H1 (cell line): ENCODE measurements around the gene TMEM181. TPM values are rescaled to one million over a fixed set of nuclear protein-coding genes. Genes with fewer than 3 reads are reported as not detected.

ENCODE experiments used
- CTCF ChIA-PET: fragments of 300-600 bp; sonication (Branson Sonifier 250); formaldehyde crosslinking; loops from one replicate; lab custom pipeline; 2021; ENCODE audit not compliant: partially characterized antibody; lab: Charles Lee
- POLR2A ChIA-PET: fragments of 300-600 bp; sonication (Branson Sonifier 250); formaldehyde crosslinking; loops from one replicate; lab custom pipeline; 2021; ENCODE audit warnings: inconsistent platforms; ENCODE audit not compliant: partially characterized antibody; lab: Charles Lee
- DNase-seq, 2 experiments: peaks; one replicate each; pipeline versions ENCODE4 v3.0.0 to v3.0.0-alpha.2; 2010 to 2022; ENCODE audit warnings: low spot score in 2 of 2, low read depth in 1 of 2, mixed read lengths in 1 of 2
- FAIRE-seq: peaks from 2 replicates; lab custom pipeline; 2011; peaks lifted over from hg19 to GRCh38; lab: Jason Lieb, UNC
- H2AFZ ChIP-seq: 2 replicates; pipeline ENCODE4 v1.8.1; 2012; ENCODE audit warnings: low read length, inconsistent platforms
- H2AK5ac ChIP-seq: 2 replicates; pipeline ENCODE4 v1.6.1; 2013; ENCODE audit warnings: low read depth, low read length
- H2BK120ac ChIP-seq: replicated peaks from 2 replicates; pipeline ENCODE3; 2013; ENCODE audit warnings: low read depth, low read length, inconsistent platforms
- H2BK12ac ChIP-seq: 2 replicates; pipeline ENCODE4 v1.6.1; 2013; ENCODE audit warnings: low read depth, low read length
- H2BK15ac ChIP-seq: 2 replicates; pipeline ENCODE4 v1.6.1; 2013; ENCODE audit warnings: low read length
- H2BK20ac ChIP-seq: 2 replicates; pipeline ENCODE4 v1.6.1; 2013; ENCODE audit warnings: low read length
- H2BK5ac ChIP-seq: 2 replicates; pipeline ENCODE4 v1.6.1; 2013; ENCODE audit warnings: low read depth, low read length
- H3K14ac ChIP-seq: 2 replicates; pipeline ENCODE4 v1.6.1; 2013; ENCODE audit warnings: inconsistent platforms; ENCODE audit not compliant: insufficient read length
- H3K18ac ChIP-seq: 2 replicates; pipeline ENCODE4 v1.6.1; 2013; ENCODE audit warnings: low read length; ENCODE audit errors: extremely low read depth
- H3K23ac ChIP-seq: 2 replicates; pipeline ENCODE4 v1.6.1; 2013; ENCODE audit warnings: inconsistent platforms; ENCODE audit not compliant: insufficient read length
- H3K23me2 ChIP-seq: 2 replicates; pipeline ENCODE4 v1.6.1; 2013; ENCODE audit warnings: low read depth, low read length
- H3K27ac ChIP-seq: 2 replicates; pipeline ENCODE4 v1.6.1; 2011; ENCODE audit warnings: low read depth, low read length, inconsistent platforms
- H3K27me3 ChIP-seq, 4 experiments: replicated peaks in 1 of 4; 1 replicate in 1 of 4; 2 replicates in 3 of 4; pipeline versions ENCODE4 v1.6.1 to v1.8.1; 2011 to 2013; ENCODE audit warnings: low read length in 3 of 4, mild to moderate bottlenecking in 3 of 4, inconsistent platforms in 2 of 4, mixed read lengths in 2 of 4, moderate library complexity in 1 of 4; ENCODE audit not compliant: control insufficient read depth in 3 of 4, insufficient read depth in 3 of 4; ENCODE audit errors: extremely low read depth in 1 of 4
- H3K36me3 ChIP-seq, 4 experiments: 2 replicates each; pipeline versions ENCODE4 v1.6.1 to v1.8.1; 2011 to 2013; ENCODE audit warnings: mild to moderate bottlenecking in 4 of 4, low read length in 3 of 4, moderate library complexity in 2 of 4, control low read depth in 1 of 4, inconsistent platforms in 1 of 4; ENCODE audit not compliant: insufficient read depth in 4 of 4, control insufficient read depth in 2 of 4
- H3K4ac ChIP-seq: replicated peaks from 2 replicates; pipeline ENCODE3; 2013; ENCODE audit warnings: low read length, low read depth, mixed read lengths, inconsistent platforms; ENCODE audit not compliant: insufficient read length
- H3K4me1 ChIP-seq, 4 experiments: replicated peaks in 1 of 4; 1 replicate in 1 of 4; 2 replicates in 3 of 4; pipeline versions ENCODE4 v1.6.1 to v1.8.1; 2011 to 2013; ENCODE audit warnings: low read length in 3 of 4, inconsistent platforms in 2 of 4, mixed read lengths in 1 of 4; ENCODE audit not compliant: insufficient read depth in 4 of 4, control insufficient read depth in 3 of 4
- H3K4me2 ChIP-seq, 2 experiments: 2 replicates each; pipeline versions ENCODE4 v1.6.1 to v1.8.1; 2011 to 2013; ENCODE audit warnings: low read depth in 2 of 2, low read length in 2 of 2, control low read depth in 1 of 2, inconsistent platforms in 1 of 2, mild to moderate bottlenecking in 1 of 2; ENCODE audit not compliant: insufficient read depth in 1 of 2
- H3K4me3 ChIP-seq, 4 experiments: fragments of 200-600, 300-600 bp in 1 of 4; sonication (generic), shearing (Covaris generic), sonication (Bioruptor Twin) in 1 of 4; 2 replicates each; pipeline versions ENCODE4 v1.5.1 to v1.8.1; 2011 to 2016; ENCODE audit warnings: low read length in 4 of 4, low read depth in 3 of 4, control low read depth in 2 of 4, inconsistent platforms in 2 of 4, mild to moderate bottlenecking in 2 of 4, mixed read lengths in 1 of 4, moderate library complexity in 1 of 4; ENCODE audit not compliant: insufficient read depth in 2 of 4; ENCODE audit errors: extremely low read depth in 1 of 4
- H3K56ac ChIP-seq: replicated peaks from 2 replicates; pipeline ENCODE3; 2013; ENCODE audit warnings: low read depth, mild to moderate bottlenecking, mixed read lengths, low read length, inconsistent platforms; ENCODE audit not compliant: insufficient read length
- H3K79me1 ChIP-seq: 2 replicates; pipeline ENCODE4 v1.6.1; 2013; ENCODE audit warnings: low read depth, low read length, control low read depth
- H3K79me2 ChIP-seq, 2 experiments: 2 replicates each; pipeline versions ENCODE4 v1.6.1 to v1.8.1; 2012 to 2013; ENCODE audit warnings: low read length in 2 of 2, mild to moderate bottlenecking in 2 of 2, inconsistent platforms in 1 of 2; ENCODE audit not compliant: insufficient read depth in 2 of 2, control insufficient read depth in 1 of 2
- H3K9ac ChIP-seq, 4 experiments: replicated peaks in 1 of 4; 1 replicate in 1 of 4; 2 replicates in 3 of 4; pipeline versions ENCODE4 v1.6.1 to v1.8.1; 2011 to 2013; ENCODE audit warnings: low read depth in 3 of 4, low read length in 3 of 4, control low read depth in 2 of 4, mild to moderate bottlenecking in 2 of 4, moderate library complexity in 2 of 4, inconsistent platforms in 1 of 4; ENCODE audit errors: extremely low read depth in 1 of 4
- H3K9me3 ChIP-seq, 2 experiments: 2 replicates each; pipeline versions ENCODE4 v1.6.1 to v1.8.1; 2012 to 2013; ENCODE audit warnings: mild to moderate bottlenecking in 2 of 2, moderate library complexity in 2 of 2, control low read depth in 1 of 2, inconsistent platforms in 1 of 2, low read depth in 1 of 2, low read length in 1 of 2, mixed read lengths in 1 of 2; ENCODE audit not compliant: insufficient read depth in 2 of 2
- H4K20me1 ChIP-seq, 2 experiments: replicated peaks in 1 of 2; 2 replicates each; pipeline versions ENCODE3 to v1.8.1; 2011 to 2013; ENCODE audit warnings: inconsistent platforms in 2 of 2, low read length in 2 of 2, mild to moderate bottlenecking in 1 of 2; ENCODE audit not compliant: insufficient read depth in 2 of 2, control insufficient read depth in 1 of 2
- H4K5ac ChIP-seq: 2 replicates; pipeline ENCODE4 v1.6.1; 2013; ENCODE audit warnings: low read length, low read depth, mixed read lengths, inconsistent platforms; ENCODE audit not compliant: insufficient read length
- H4K8ac ChIP-seq: 2 replicates; pipeline ENCODE4 v1.8.0; 2013; ENCODE audit warnings: mild to moderate bottlenecking, moderate library complexity, low read length, inconsistent platforms; ENCODE audit not compliant: insufficient read depth; ENCODE audit errors: extremely low read depth
- H4K91ac ChIP-seq: replicated peaks from 2 replicates; pipeline ENCODE3; 2013; ENCODE audit warnings: low read length, mixed read lengths, inconsistent platforms; ENCODE audit not compliant: insufficient read length
- WGBS, 2 experiments: shearing (Covaris generic) in 1 of 2; methylation state at CpG; one replicate each; pipeline versions ENCODE4 v1.1.6 to v1.1.7; 2013 to 2015; ENCODE audit warnings: low lambda C conversion rate in 2 of 2, mixed read lengths in 2 of 2, inconsistent platforms in 1 of 2, low coverage in 1 of 2, missing lambda C conversion rate in 1 of 2; ENCODE audit not compliant: insufficient replicate concordance in 2 of 2, insufficient coverage in 1 of 2, insufficient read length in 1 of 2; ENCODE audit errors: extremely low coverage in 1 of 2, missing lambda C conversion rate in 1 of 2; 5-methylcytosine and 5-hydroxymethylcytosine counted together
- polyA plus RNA-seq, 7 experiments: library from polyadenylated mRNA; depleted of rRNA in 3 of 7; stranded (reverse) in 5 of 7; unstranded in 2 of 7; fragments of >200 nt in 5 of 7; fragments of 200-250 nt in 2 of 7; gene quantifications; 1 replicate in 5 of 7; 2 replicates in 1 of 7; 4 replicates in 1 of 7; pipeline versions ENCODE4 v1.2.1 to v1.2.3, GENCODE V29; 2011 to 2013; ENCODE audit warnings: missing spikeins in 2 of 7, mixed read lengths in 2 of 7
- total RNA-seq: library from RNA; stranded (reverse); fragmentation: NEBNext Ultra II Directional; extraction: Animal tissue kit (Norgen Biotek cat#: 25700); gene quantifications from 2 replicates; pipeline ENCODE4 v1.2.1, GENCODE V29; 2021

The TMEM181 gene
- total and polyA plus RNA-seq, 2 of the 8 experiments (the other 6 are each of a cell fraction or from before 2014, with no cell fraction given): 8.6 to 19.0 TPM

DNA sequence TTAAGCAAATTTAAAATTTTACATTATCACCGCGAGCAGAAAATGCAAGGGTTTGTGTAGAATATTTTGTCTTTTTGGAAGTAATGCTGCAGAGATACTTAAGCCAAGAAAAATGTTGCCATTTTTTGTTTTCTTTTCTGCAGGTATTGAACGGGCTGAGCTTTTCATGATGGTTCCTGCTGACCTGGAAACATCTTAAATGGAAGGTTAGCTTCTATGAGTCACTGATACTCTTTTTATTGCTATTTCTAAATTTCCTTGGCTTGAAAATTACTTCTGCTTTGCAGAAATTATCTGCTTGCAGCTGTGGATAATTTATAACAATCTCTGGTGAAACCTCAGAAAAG lies 102.7 kb downstream of the TMEM181 start:
- H3K4ac ChIP-seq: no peak overlapping the region
- no peaks in the 10 kb centered on the region for H3K36me3 ChIP-seq
- no peaks in the 10 kb centered on the region; a peak in 1 of 7 replicates for H3K27me3 ChIP-seq
- no peak for FAIRE-seq
- peaks cover 0 to 8% (median 4%) of the 10 kb centered on the region in 4 experiments; a peak in 4 of 7 replicates for H3K4me1 ChIP-seq
- WGBS, 2 experiments: 88% methylated on average over 3 of the region's 3 CpGs; no CpG with 5 or more reads in 1 of the 2 experiments
- H3K9me3 ChIP-seq: no peaks in the 10 kb centered on the region
- no peak overlapping the region for H2BK120ac ChIP-seq
- no peak overlapping the region for H3K56ac ChIP-seq
- H3K27ac ChIP-seq: no peak overlapping the region
- no peak overlapping the region for H4K8ac ChIP-seq
- no peaks in the 10 kb centered on the region for H4K20me1 ChIP-seq
- no peak overlapping the region for H4K91ac ChIP-seq
- POLR2A ChIA-PET: interaction anchor here (2.1 kb wide), 1 partner anchor 18 kb away, joined by 8 read pairs; the partner anchor contains the start of gene DYNLT1
- CTCF ChIA-PET: interaction anchor here (1.3 to 7.3 kb wide), 5 partner anchors 11 to 57 kb away, joined by 4 to 104 read pairs (median 39); partner anchors contain the start of gene SYTL3
- H3K23me2 ChIP-seq: no peaks in the 10 kb centered on the region
- no peak overlapping the region for H3K18ac ChIP-seq
- H2BK5ac ChIP-seq: no peak overlapping the region
- H3K14ac ChIP-seq: no peak overlapping the region
- no peak overlapping the region for H2AK5ac ChIP-seq
- no peak overlapping the region for H3K4me3 ChIP-seq
- H2BK20ac ChIP-seq: no peak overlapping the region
- no peak overlapping the region for H2BK15ac ChIP-seq
- H3K23ac ChIP-seq: no peak overlapping the region
- H3K79me1 ChIP-seq: no peaks in the 10 kb centered on the region
- H3K4me2 ChIP-seq: no peak overlapping the region
- H2BK12ac ChIP-seq: no peak overlapping the region
- no peaks in the 10 kb centered on the region for H3K79me2 ChIP-seq
- no peak overlapping the region for H4K5ac ChIP-seq
- DNase-seq: no peak
- H2AFZ ChIP-seq: no peak overlapping the region
- no peak overlapping the region for H3K9ac ChIP-seq
